NB4 (cell line): ENCODE measurements around the gene CBFA2T3.

Experiments
- DNase-seq: peaks from one replicate; pipeline ENCODE4 v3.0.0; 2010; ENCODE audit warnings: low read depth
- H3K4me3 ChIP-seq: one replicate; pipeline ENCODE4 v1.5.1; 2011; ENCODE audit warnings: mild to moderate bottlenecking, low read depth, low read length, moderate library complexity
- MYC ChIP-seq: IDR thresholded peaks from 2 replicates; pipeline ENCODE4 v1.6.1; 2011; ENCODE audit warnings: low read depth, low read length
- POLR2A ChIP-seq: IDR thresholded peaks from 2 replicates; pipeline ENCODE4 v1.6.1; 2011; ENCODE audit warnings: mild to moderate bottlenecking; ENCODE audit not compliant: insufficient read length; ENCODE audit errors: extremely low read depth
- TF ChIP-seq, protein P1 (sequence below): IDR thresholded peaks from one replicate; pipeline ENCODE4 v1.5.1; 2012; ENCODE audit warnings: low read depth, low read length
- TF ChIP-seq, protein P2 (sequence below): IDR thresholded peaks from 2 replicates; pipeline ENCODE4 v1.6.1; 2011; ENCODE audit warnings: low read depth, low read length

CBFA2T3 gene

DNA sequence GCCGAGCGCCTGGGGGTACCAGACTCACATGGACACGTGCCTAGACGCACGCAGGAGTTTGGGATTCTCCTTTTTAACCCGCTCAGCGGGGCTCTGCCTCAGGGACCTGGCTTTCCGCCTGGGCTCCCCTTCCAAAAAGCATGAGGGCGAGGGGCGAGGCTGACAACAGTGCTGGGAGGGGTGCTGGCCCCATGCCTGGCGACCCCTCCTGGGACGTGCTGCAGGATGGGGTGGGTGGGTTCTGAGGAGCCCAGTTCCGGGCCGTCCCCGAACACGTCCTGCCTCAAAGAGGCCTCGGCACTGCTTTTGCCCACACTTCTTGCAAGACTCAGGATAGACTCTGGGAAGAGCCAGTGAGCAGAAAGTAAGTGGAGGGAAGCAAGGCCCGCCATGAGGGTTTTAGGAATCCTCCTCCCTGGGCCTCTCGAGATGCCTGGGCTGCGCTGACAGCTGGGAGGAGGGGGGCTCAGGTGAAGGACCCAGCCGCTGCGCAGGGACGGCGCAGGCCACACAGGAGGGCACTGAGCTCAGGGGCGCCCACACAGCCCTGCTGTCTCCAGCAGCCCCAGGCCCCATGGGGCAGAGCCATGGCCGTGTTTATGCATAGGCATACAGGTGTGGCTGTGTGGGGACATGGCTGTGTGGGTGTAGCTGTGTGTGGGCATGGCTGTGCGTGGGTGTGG lies 95.2 kb downstream of the CBFA2T3 start:
- TF ChIP-seq MYC (no peak), POLR2A (no peak)
- TF ChIP-seq, protein P1, sequence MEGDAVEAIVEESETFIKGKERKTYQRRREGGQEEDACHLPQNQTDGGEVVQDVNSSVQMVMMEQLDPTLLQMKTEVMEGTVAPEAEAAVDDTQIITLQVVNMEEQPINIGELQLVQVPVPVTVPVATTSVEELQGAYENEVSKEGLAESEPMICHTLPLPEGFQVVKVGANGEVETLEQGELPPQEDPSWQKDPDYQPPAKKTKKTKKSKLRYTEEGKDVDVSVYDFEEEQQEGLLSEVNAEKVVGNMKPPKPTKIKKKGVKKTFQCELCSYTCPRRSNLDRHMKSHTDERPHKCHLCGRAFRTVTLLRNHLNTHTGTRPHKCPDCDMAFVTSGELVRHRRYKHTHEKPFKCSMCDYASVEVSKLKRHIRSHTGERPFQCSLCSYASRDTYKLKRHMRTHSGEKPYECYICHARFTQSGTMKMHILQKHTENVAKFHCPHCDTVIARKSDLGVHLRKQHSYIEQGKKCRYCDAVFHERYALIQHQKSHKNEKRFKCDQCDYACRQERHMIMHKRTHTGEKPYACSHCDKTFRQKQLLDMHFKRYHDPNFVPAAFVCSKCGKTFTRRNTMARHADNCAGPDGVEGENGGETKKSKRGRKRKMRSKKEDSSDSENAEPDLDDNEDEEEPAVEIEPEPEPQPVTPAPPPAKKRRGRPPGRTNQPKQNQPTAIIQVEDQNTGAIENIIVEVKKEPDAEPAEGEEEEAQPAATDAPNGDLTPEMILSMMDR: no peak
- TF ChIP-seq, protein P2, sequence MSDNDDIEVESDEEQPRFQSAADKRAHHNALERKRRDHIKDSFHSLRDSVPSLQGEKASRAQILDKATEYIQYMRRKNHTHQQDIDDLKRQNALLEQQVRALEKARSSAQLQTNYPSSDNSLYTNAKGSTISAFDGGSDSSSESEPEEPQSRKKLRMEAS: no peak
- no peak overlapping the region for H3K4me3 ChIP-seq
- no peak for DNase-seq

DNA sequence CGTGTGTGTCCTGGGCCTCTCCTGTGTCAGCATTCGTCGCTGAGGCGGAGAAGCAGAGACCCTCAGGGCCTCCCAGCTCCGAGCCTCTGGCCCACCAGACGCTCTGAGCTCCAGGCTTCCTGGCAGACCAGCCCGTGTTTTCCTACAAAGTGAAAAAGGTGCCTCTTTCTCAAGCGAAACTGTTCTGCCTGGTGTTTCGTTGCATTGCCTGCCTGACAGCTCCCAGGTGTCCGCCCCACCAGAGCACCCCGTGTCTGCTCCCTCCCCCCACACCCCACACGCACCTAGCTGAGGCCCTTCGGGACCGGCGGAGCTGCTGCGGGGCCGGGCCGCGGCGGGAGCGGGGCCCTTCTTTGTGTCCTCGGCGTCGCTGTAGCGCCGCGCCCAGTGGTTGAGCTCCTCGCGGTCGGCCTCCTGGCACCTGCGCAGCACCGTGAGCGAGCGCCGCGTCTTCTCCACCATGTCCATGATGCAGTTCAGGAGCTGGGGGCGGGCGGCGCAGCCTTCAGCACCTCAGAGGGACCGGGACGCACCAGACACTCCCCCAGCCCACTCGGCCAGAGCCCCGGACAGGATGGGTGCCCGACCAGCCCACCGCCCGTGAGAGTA lies 95.9 kb downstream of the CBFA2T3 start:
- no peak overlapping the region for H3K4me3 ChIP-seq
- DNase-seq: no peak
- TF ChIP-seq POLR2A (no peak), MYC (no peak)
- TF ChIP-seq, protein P1: no peak
- TF ChIP-seq, protein P2: no peak

DNA sequence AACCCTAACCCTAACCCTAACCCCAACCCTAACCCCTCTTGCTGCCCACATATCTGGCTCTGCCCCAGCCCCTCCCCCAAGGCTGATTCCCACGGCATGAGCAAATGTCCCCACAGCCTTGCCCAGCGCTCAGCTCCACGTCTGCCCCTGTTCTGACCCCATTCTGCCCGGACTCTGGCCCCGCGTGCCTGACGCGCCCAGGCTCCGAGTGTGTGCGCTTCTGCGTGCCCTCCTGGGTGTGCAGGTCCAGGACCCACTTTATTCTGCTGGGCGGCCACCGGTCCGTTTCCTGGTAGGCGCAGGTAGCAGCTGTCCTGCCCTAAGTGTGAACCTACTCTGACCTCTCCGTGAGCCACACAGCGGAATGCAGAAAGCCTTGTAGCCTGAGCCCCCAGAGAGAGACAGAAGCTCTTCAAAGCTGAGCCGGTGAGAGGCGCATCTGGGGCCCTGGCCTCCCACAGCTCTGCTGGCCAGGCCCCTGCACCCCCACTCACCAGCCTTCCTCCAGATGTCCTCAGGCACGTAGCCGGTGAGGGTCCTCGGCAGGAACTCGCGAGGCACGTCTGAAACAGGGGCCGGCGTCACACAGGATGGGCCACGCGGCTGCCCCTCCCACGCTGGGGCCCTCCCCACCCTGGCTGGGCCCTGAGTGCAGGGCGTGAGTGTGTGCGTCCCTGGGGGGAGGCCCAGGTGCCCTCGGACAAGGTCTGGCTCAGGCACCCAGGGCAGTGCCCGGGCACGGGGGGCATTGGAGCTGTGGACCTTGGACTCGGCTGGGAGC lies 96.6 kb downstream of the CBFA2T3 start:
- H3K4me3 ChIP-seq: no peak overlapping the region
- TF ChIP-seq POLR2A (no peak), MYC (no peak)
- TF ChIP-seq, protein P2: no peak
- TF ChIP-seq, protein P1: no peak
- no peak for DNase-seq

DNA sequence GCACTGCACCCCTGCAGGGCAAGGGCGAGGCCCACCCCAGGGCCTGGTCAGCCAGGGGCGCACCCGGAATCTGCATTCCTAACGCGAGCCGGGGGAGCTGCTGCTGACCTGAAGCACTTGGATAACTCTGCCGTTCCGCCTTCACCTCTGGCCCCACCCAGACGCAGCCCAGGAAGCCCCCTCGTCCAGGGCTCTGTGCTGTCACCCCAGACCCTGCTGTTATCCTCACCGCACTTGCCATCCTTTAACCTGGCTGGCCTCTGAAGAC lies 97.3 kb downstream of the CBFA2T3 start:
- H3K4me3 ChIP-seq: no peak overlapping the region
- no peak for DNase-seq
- no peak for TF ChIP-seq MYC
- no peak for TF ChIP-seq POLR2A
- TF ChIP-seq, protein P2: no peak
- TF ChIP-seq, protein P1: no peak

DNA sequence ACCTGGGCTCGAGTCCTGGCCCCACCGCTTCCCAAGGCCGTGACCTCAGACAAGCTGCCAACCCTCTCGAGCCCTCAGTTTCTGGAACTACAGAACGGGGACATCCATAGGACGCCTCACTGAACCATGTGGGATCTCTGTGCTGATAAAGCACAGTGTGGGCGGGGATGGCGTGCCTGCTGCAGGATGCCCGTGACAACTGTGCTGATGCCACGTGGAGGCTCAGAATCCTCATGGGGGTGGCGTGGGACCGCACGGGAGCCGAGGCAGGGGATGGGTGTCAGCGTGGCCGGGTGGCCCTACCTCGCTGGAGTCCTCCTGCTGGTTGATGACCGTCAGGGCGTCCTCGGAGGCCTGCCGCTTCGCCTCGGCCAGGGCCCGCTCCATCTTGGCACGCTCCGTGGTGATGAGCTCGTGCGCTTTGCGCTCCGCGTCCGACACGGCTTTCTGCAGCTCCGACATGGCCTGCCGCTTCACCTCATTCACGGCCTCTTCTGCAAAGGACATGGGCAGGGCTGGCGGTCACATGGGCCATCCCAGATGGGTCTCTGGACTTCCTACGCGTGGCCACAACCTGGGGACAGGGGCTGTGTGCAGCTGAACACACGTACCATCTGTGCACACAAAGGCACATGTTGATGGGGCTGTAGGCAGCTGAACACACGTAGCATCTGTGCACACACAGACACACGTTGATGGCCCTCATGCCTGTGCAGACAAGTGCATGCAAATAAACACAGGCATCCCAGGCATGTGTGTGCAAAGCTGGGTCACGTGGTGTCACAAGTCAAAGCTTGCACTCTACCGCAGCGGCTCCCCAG lies 97.8 kb downstream of the CBFA2T3 start:
- no peak overlapping the region for H3K4me3 ChIP-seq
- TF ChIP-seq POLR2A (no peak), MYC (no peak)
- TF ChIP-seq, protein P2: no peak
- TF ChIP-seq, protein P1: no peak
- DNase-seq: no peak
